ENCODE data around the gene HEPHL1.

Gene HEPHL1

GRCh38 chr11:94142308-94143281 lies 121.4 kb downstream of the HEPHL1 start:
- TF ChIP-seq CTCF (IDR thresholded peaks at IDR 0.05) = no peak

- no peak for TF ChIP-seq CTCF (IDR thresholded peaks at IDR 0.05)
Observed at GRCh38 chr11:94144216-94144615, 123.1 kb downstream of the HEPHL1 start.

DNA sequence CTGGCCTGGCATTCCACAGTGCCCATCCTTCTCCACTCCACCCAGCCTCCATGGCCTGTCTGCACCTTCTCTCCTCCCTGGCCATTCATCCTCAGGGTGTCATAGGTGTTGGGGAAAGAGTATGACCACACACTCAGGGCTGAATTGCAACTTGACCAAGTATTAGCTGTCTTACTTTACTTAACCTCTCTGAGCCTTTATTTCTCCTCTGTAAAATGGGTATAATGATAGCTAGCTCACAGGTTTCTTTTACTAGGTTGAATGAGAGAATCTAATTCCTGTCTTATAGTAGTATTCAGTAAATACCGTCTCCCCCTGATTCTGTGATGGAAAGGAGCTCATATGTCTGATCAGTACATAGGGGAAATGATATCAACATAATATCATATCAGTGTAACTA lies 123.5 kb downstream of the HEPHL1 start:
- no peak for TF ChIP-seq CTCF (IDR thresholded peaks at IDR 0.05)

GRCh38 chr11:94145431-94145830 lies 124.3 kb downstream of the HEPHL1 start:
- TF ChIP-seq CTCF (IDR thresholded peaks at IDR 0.05) = no peak

DNA sequence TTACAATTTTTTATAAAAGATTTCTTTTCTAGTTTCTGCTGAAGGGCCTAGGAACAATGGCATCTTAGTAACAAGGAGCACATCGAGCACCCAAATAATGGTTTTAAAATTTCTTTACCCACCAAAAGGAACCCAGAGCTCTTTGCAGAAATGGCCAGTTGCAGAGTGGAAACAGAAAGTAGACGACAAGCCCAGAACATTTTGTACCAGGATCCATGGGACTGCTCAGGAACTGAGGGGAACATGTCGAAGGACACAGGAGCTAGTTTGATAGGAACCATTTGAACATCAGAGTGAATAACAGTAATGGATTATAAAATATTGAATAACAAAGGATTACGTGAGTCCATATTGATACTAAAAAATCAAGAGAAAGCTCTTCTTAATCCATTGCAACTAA lies 124.8 kb downstream of the HEPHL1 start:
- no peak for TF ChIP-seq CTCF (IDR thresholded peaks at IDR 0.05)

GRCh38 chr11:94147433-94147845 lies 126.3 kb downstream of the HEPHL1 start:
- no peak for TF ChIP-seq CTCF (IDR thresholded peaks at IDR 0.05)

- no peak for TF ChIP-seq CTCF (IDR thresholded peaks at IDR 0.05)
Observed at GRCh38 chr11:94148189-94148588, 127.0 kb downstream of the HEPHL1 start.

Data from LNCAP (cell line).